ENCODE data around the gene FAP.

- no peak for TF ChIP-seq TAF1 (IDR thresholded peaks at IDR 0.05; ENCODE audit: low read depth, low read length)
- no peak for TF ChIP-seq POLR2AphosphoS5 (IDR thresholded peaks at IDR 0.05; ENCODE audit: low read depth, low read length)
- no peak for TF ChIP-seq POLR2A (IDR thresholded peaks at IDR 0.05; ENCODE audit: low read depth, low read length)
- TF ChIP-seq SPI1 (IDR thresholded peaks at IDR 0.05; ENCODE audit: low read depth, low read length): no peak
- TF ChIP-seq POU2F2 (IDR thresholded peaks at IDR 0.05; ENCODE audit: low read depth, low read length): no peak
- no peak for TF ChIP-seq PAX5 (IDR thresholded peaks at IDR 0.05; ENCODE audit: insufficient read depth, low read length, severe bottlenecking)
Observed at GRCh38 chr2:162143969-162144368, 99.3 kb downstream of the FAP start.
